Measurements from ENCODE around the gene ABHD17C. TPM values are rescaled to one million over a fixed set of nuclear protein-coding genes. Genes with fewer than 3 reads are reported as not detected.

Gene ABHD17C
- total RNA-seq, 1 donor = 11.6 TPM

- no peak for TF ChIP-seq CTCF (IDR thresholded peaks at IDR 0.05; ENCODE audit: extremely low read depth, low read depth, low read length)
- Histone ChIP-seq H3K4me1 (ENCODE audit: insufficient read depth, low read length) (no peaks in the 10 kb centered on the region), H3K4me2 (ENCODE audit: insufficient read depth, low read length) (no peak overlapping the region), H3K4me3 (ENCODE audit: insufficient read depth, low read length) (no peak overlapping the region), H3K9me3 (ENCODE audit: low read depth, low read length) (no peaks in the 10 kb centered on the region), H3K27ac (ENCODE audit: low read depth, low read length) (no peak overlapping the region), H3K36me3 (ENCODE audit: insufficient read depth, low read length) (no peaks in the 10 kb centered on the region), H3K27me3 (ENCODE audit: insufficient read depth, low read length) (peaks cover 12% of the 10 kb centered on the region), H3K79me2 (ENCODE audit: insufficient read depth, low read length) (no peaks in the 10 kb centered on the region), H2AFZ (ENCODE audit: low read length) (no peak overlapping the region), H4K20me1 (ENCODE audit: insufficient read depth, low read length) (no peaks in the 10 kb centered on the region)
- no peak for DNase-seq (ENCODE audit: insufficient read length, low spot score, missing footprints)
These were observed 15.3 kb upstream of the ABHD17C start for GRCh38 chr15:80679804-80680175.

- H4K20me1 ChIP-seq (ENCODE audit: insufficient read depth, low read length) = no peaks in the 10 kb centered on the region
- no peak overlapping the region for H3K4me3 ChIP-seq (ENCODE audit: insufficient read depth, low read length)
- DNase-seq (ENCODE audit: insufficient read length, low spot score, missing footprints) = no peak
- H3K27ac ChIP-seq (ENCODE audit: low read depth, low read length) = no peak overlapping the region
- H3K36me3 ChIP-seq (ENCODE audit: insufficient read depth, low read length) = no peaks in the 10 kb centered on the region
- H3K27me3 ChIP-seq (ENCODE audit: insufficient read depth, low read length) = peaks cover 12% of the 10 kb centered on the region
- H3K9me3 ChIP-seq (ENCODE audit: low read depth, low read length) = no peaks in the 10 kb centered on the region
- TF ChIP-seq CTCF (IDR thresholded peaks at IDR 0.05; ENCODE audit: extremely low read depth, low read depth, low read length) = no peak
- no peaks in the 10 kb centered on the region for H3K4me1 ChIP-seq (ENCODE audit: insufficient read depth, low read length)
- no peak overlapping the region for H2AFZ ChIP-seq (ENCODE audit: low read length)
- no peaks in the 10 kb centered on the region for H3K79me2 ChIP-seq (ENCODE audit: insufficient read depth, low read length)
- no peak overlapping the region for H3K4me2 ChIP-seq (ENCODE audit: insufficient read depth, low read length)
These were observed 12.9 kb upstream of the ABHD17C start for GRCh38 chr15:80682201-80682600.

- H3K27me3 ChIP-seq (ENCODE audit: insufficient read depth, low read length) = peaks cover 12% of the 10 kb centered on the region
- no peak overlapping the region for H3K4me3 ChIP-seq (ENCODE audit: insufficient read depth, low read length)
- TF ChIP-seq CTCF (IDR thresholded peaks at IDR 0.05; ENCODE audit: extremely low read depth, low read depth, low read length) = no peak
- no peaks in the 10 kb centered on the region for H4K20me1 ChIP-seq (ENCODE audit: insufficient read depth, low read length)
- no peaks in the 10 kb centered on the region for H3K4me1 ChIP-seq (ENCODE audit: insufficient read depth, low read length)
- no peak overlapping the region for H2AFZ ChIP-seq (ENCODE audit: low read length)
- no peak for DNase-seq (ENCODE audit: insufficient read length, low spot score, missing footprints)
- H3K79me2 ChIP-seq (ENCODE audit: insufficient read depth, low read length) = no peaks in the 10 kb centered on the region
- no peak overlapping the region for H3K4me2 ChIP-seq (ENCODE audit: insufficient read depth, low read length)
- H3K9me3 ChIP-seq (ENCODE audit: low read depth, low read length) = no peaks in the 10 kb centered on the region
- H3K27ac ChIP-seq (ENCODE audit: low read depth, low read length) = no peak overlapping the region
- H3K36me3 ChIP-seq (ENCODE audit: insufficient read depth, low read length) = no peaks in the 10 kb centered on the region
These were observed 10.4 kb upstream of the ABHD17C start for GRCh38 chr15:80684697-80685096.

GRCh38 chr15:80685628-80686027, 9.5 kb upstream of the ABHD17C start:
- Histone ChIP-seq H4K20me1 (ENCODE audit: insufficient read depth, low read length) (no peaks in the 10 kb centered on the region), H3K27ac (ENCODE audit: low read depth, low read length) (no peak overlapping the region), H3K79me2 (ENCODE audit: insufficient read depth, low read length) (no peaks in the 10 kb centered on the region), H3K4me3 (ENCODE audit: insufficient read depth, low read length) (no peak overlapping the region), H2AFZ (ENCODE audit: low read length) (no peak overlapping the region), H3K27me3 (ENCODE audit: insufficient read depth, low read length) (peaks cover 12% of the 10 kb centered on the region), H3K36me3 (ENCODE audit: insufficient read depth, low read length) (no peaks in the 10 kb centered on the region), H3K4me2 (ENCODE audit: insufficient read depth, low read length) (no peak overlapping the region), H3K9me3 (ENCODE audit: low read depth, low read length) (no peaks in the 10 kb centered on the region), H3K4me1 (ENCODE audit: insufficient read depth, low read length) (no peaks in the 10 kb centered on the region)
- no peak for TF ChIP-seq CTCF (IDR thresholded peaks at IDR 0.05; ENCODE audit: extremely low read depth, low read depth, low read length)
- DNase-seq (ENCODE audit: insufficient read length, low spot score, missing footprints) = no peak

Measured in osteoblast (primary cell).